PC-3 (cell line): Measurements from ENCODE around the gene ST3GAL3. TPM values are rescaled to one million over a fixed set of nuclear protein-coding genes. Genes with fewer than 3 reads are reported as not detected.
A peak's percentile ranks its signal among the peaks of the same experiment; 100 is the strongest.

Experiments
- ATAC-seq: fragments of 200-7000 bp; cut with Tn5 transposase; 2 replicates; pipeline ENCODE4 v1.9.1; 2020; ENCODE audit warnings: mild to moderate bottlenecking, moderate library complexity
- BruUV-seq: library from RNA; stranded (reverse); fragments of 400-500 nt; replicated peaks from 2 replicates; lab custom pipeline; 2021; lab: Mats Ljungman, UMichigan
- CTCF ChIA-PET: fragments of 300-600 bp; sonication (Branson Sonifier 250); formaldehyde crosslinking; loops from one replicate; lab custom pipeline; 2022; ENCODE audit warnings: antibody characterized with exemption; lab: Charles Lee
- POLR2A ChIA-PET: fragments of 300-600 bp; sonication (Branson Sonifier 250); formaldehyde crosslinking; loops from one replicate; lab custom pipeline; 2022; ENCODE audit warnings: antibody characterized with exemption; ENCODE audit not compliant: unreplicated experiment; lab: Charles Lee
- DNase-seq: peaks from one replicate; pipeline ENCODE4 v3.0.0-alpha.2; 2015
- H2AFZ ChIP-seq: fragments of 300-600 bp; sonication (generic); 2 replicates; pipeline ENCODE4 v1.6.0; 2016; ENCODE audit warnings: antibody characterized with exemption, low read length
- H3F3A ChIP-seq: fragments of 300-600 bp; sonication (generic); one replicate; pipeline ENCODE4 v1.6.0; 2017; ENCODE audit warnings: antibody characterized with exemption, low read length, control low read depth, mild to moderate bottlenecking; ENCODE audit not compliant: unreplicated experiment
- H3K27ac ChIP-seq: fragments of 300-600 bp; sonication (generic); 2 replicates; pipeline ENCODE4 v1.5.1; 2016; ENCODE audit warnings: mild to moderate bottlenecking, low read length
- H3K27me3 ChIP-seq: fragments of 300-600 bp; sonication (generic); 2 replicates; pipeline ENCODE4 v1.6.1; 2016; ENCODE audit warnings: low read length, mixed read lengths
- H3K36me3 ChIP-seq: fragments of 300-600 bp; sonication (generic); 2 replicates; pipeline ENCODE4 v1.6.1; 2016; ENCODE audit warnings: low read depth, mixed run types, low read length, mixed read lengths
- H3K4me1 ChIP-seq: fragments of 300-600 bp; sonication (generic); 2 replicates; pipeline ENCODE4 v1.5.1; 2016; ENCODE audit warnings: low read length; ENCODE audit not compliant: insufficient read depth
- H3K4me2 ChIP-seq: fragments of 300-600 bp; sonication (generic); 2 replicates; pipeline ENCODE4 v1.6.0; 2016; ENCODE audit warnings: low read length
- H3K4me3 ChIP-seq: fragments of 300-600 bp; sonication (generic); 2 replicates; pipeline ENCODE4 v1.5.1; 2016; ENCODE audit warnings: mild to moderate bottlenecking, low read length, mixed read lengths
- H3K79me2 ChIP-seq: fragments of 300-600 bp; sonication (generic); 2 replicates; pipeline ENCODE4 v1.6.1; 2017; ENCODE audit warnings: low read length, mixed read lengths
- H3K9ac ChIP-seq: fragments of 300-600 bp; sonication (generic); 2 replicates; pipeline ENCODE4 v1.6.0; 2016; ENCODE audit warnings: mild to moderate bottlenecking, low read length
- H3K9me2 ChIP-seq: fragments of 300-600 bp; sonication (generic); replicated peaks from 2 replicates; pipeline ENCODE4 v1.6.1; 2016; ENCODE audit warnings: mixed run types, low read length, mixed read lengths
- H3K9me3 ChIP-seq: fragments of 300-600 bp; sonication (generic); 2 replicates; pipeline ENCODE4 v1.6.1; 2016; ENCODE audit warnings: low read length, mixed read lengths
- H4K20me1 ChIP-seq: fragments of 300-600 bp; sonication (generic); 2 replicates; pipeline ENCODE4 v1.6.1; 2016; ENCODE audit warnings: low read length, mixed read lengths
- EZH2 ChIP-seq: fragments of 300-600 bp; sonication (generic); IDR thresholded peaks from one replicate; pipeline ENCODE4 v1.6.1; 2017; ENCODE audit warnings: antibody characterized with exemption, mild to moderate bottlenecking, low read length; ENCODE audit not compliant: unreplicated experiment
- EZH2phosphoT487 ChIP-seq: fragments of 300-600 bp; sonication (generic); IDR thresholded peaks from 2 replicates; pipeline ENCODE4 v1.6.1; 2018; ENCODE audit warnings: mild to moderate bottlenecking, antibody characterized with exemption, low read length, borderline replicate concordance
- intact Hi-C: fragments of 100-400 bp; cut with micrococcal nuclease; formaldehyde crosslinking; loops from 2 replicates; pipeline ENCODE4 v1.9.0; 2023
- total RNA-seq: library from RNA; depleted of rRNA; stranded (reverse); fragments of >200 nt; gene quantifications from 2 replicates; pipeline ENCODE4 v1.2.3, GENCODE V29; 2014
- TF ChIP-seq, protein P1 (sequence below): fragments of 300-600 bp; sonication (generic); conservative IDR thresholded peaks from 2 replicates; pipeline ENCODE4 v1.5.1; 2017; ENCODE audit warnings: antibody characterized with exemption, low read depth, mild to moderate bottlenecking, low read length

ST3GAL3 gene
- total RNA-seq, 1 experiment from 2014 or later: 9.0 TPM

DNA sequence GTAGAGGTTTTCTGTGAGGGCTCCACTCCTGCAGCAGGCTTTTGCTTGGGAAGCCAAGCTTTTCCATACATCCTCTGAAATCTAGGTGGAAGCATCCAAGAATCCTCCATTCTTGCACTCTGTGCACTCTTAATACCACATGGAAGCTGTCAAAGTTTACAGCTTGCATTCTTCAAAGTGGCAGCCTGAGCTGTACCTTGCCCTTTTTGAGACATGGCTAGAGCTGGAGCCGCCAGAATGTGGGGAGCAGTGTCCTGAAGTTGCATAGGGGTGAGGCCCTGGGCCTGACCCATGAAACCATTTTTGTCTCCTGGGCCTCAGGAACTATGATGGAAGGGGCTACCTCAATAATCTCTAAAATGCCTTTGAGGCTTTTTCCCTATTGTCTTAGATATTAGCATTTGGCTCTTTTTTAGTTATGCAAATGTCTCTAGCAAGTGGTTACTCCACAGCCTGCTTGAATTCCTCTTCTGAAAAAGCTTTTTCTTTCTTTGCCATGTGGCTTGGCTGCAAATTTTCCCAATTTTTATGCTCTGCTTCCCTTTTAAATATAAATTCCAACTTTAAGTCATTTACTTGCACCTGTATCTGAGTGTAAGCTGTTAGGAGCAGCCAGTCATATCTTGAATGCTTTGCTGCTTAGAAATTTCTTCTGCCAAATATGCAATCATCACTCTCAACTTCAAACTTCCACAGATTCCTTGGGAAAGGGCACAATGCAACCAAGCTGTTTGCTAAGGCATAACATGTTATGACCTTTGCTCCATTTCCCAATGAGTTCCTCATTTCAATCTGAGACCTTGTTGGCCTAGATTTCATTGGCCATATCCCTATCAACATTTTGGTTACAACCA, 134.2 kb downstream of the ST3GAL3 start:
- peaks cover 6% of the 10 kb centered on the region; the same call in 1 of the 2 replicates for H3K36me3 ChIP-seq
- TF ChIP-seq, protein P1, sequence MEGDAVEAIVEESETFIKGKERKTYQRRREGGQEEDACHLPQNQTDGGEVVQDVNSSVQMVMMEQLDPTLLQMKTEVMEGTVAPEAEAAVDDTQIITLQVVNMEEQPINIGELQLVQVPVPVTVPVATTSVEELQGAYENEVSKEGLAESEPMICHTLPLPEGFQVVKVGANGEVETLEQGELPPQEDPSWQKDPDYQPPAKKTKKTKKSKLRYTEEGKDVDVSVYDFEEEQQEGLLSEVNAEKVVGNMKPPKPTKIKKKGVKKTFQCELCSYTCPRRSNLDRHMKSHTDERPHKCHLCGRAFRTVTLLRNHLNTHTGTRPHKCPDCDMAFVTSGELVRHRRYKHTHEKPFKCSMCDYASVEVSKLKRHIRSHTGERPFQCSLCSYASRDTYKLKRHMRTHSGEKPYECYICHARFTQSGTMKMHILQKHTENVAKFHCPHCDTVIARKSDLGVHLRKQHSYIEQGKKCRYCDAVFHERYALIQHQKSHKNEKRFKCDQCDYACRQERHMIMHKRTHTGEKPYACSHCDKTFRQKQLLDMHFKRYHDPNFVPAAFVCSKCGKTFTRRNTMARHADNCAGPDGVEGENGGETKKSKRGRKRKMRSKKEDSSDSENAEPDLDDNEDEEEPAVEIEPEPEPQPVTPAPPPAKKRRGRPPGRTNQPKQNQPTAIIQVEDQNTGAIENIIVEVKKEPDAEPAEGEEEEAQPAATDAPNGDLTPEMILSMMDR: no peak
- no peaks in the 10 kb centered on the region for H3K79me2 ChIP-seq
- no TSS peak for BruUV-seq
- H3K4me2 ChIP-seq: no peak overlapping the region
- H3K4me3 ChIP-seq: no peak overlapping the region
- H3K4me1 ChIP-seq: peaks cover 13% of the 10 kb centered on the region
- H3F3A ChIP-seq: no peaks in the 10 kb centered on the region
- no peak overlapping the region for H3K27ac ChIP-seq
- no peak overlapping the region for H2AFZ ChIP-seq
- H3K9ac ChIP-seq: no peak overlapping the region
- H3K27me3 ChIP-seq: no peaks in the 10 kb centered on the region
- ChIA-PET POLR2A (interaction anchor here (0.6 kb wide), 1 partner anchor 22 kb away, joined by 4 read pairs; no protein-coding TSS in a partner anchor), CTCF (no interaction called here)
- H3K9me3 ChIP-seq: no peaks in the 10 kb centered on the region
- H4K20me1 ChIP-seq: no peaks in the 10 kb centered on the region
- H3K9me2 ChIP-seq: no peaks in the 10 kb centered on the region
- ATAC-seq: no peak
- intact Hi-C loops: no loop called here
- no peak for DNase-seq

DNA sequence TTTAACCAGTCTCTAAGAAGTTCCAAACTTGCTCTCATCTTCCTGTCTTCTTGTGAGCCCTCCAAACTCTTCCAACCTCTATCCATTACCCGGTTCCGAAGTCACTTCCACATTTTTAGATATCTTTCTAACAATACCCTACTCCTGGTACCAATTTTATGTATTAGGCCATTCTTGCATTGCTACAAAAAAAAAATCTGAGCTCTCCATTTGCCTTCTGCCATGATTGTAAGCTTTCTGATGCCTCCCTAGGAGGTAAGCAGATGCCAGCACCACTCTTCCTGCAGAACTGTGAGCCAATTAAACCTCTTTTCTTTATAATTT, 134.8 kb downstream of the ST3GAL3 start:
- no peak for DNase-seq
- Histone ChIP-seq H3K4me2 (no peak overlapping the region), H3K79me2 (no peaks in the 10 kb centered on the region), H3F3A (no peaks in the 10 kb centered on the region), H3K4me3 (no peak overlapping the region), H3K4me1 (peaks cover 9% of the 10 kb centered on the region), H3K9me2 (no peaks in the 10 kb centered on the region), H3K9ac (no peak overlapping the region), H2AFZ (no peak overlapping the region), H3K9me3 (no peaks in the 10 kb centered on the region), H3K27ac (no peak overlapping the region), H4K20me1 (no peaks in the 10 kb centered on the region), H3K36me3 (peaks cover 6% of the 10 kb centered on the region; the same call in 1 of the 2 replicates), H3K27me3 (no peaks in the 10 kb centered on the region)
- intact Hi-C loops: no loop called here
- TF ChIP-seq EZH2: no peak
- no peak for TF ChIP-seq EZH2phosphoT487
- CTCF ChIA-PET: no interaction called here
- ATAC-seq: no peak
- POLR2A ChIA-PET: no interaction called here
- no TSS peak for BruUV-seq

DNA sequence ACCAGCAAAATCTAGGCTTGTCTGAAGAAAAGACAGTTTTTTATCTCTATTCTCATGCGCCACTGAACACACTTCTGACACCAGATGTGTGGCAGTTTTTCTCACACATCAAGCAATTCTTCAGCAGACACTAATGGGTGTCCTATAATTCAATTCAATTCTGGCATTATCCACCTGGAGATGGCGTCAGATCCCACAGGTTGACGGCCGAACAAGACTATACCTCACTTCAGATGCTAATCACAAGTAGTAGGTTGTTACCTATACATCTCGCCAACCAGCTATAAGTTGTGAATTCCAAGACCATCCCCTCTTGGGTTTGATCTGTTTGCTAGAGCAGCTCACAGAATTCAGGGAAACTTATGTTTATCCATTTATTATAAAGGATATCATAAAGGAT, 136.3 kb downstream of the ST3GAL3 start:
- BruUV-seq: no TSS peak
- CTCF ChIA-PET: no interaction called here
- Histone ChIP-seq H3K9ac (no peak overlapping the region), H3K4me2 (no peak overlapping the region), H3F3A (no peaks in the 10 kb centered on the region), H3K9me2 (no peaks in the 10 kb centered on the region), H4K20me1 (no peaks in the 10 kb centered on the region), H3K36me3 (peaks cover 6% of the 10 kb centered on the region; the same call in 1 of the 2 replicates), H3K79me2 (no peaks in the 10 kb centered on the region), H3K4me1 (peaks cover 18% of the 10 kb centered on the region), H2AFZ (no peak overlapping the region), H3K9me3 (no peaks in the 10 kb centered on the region), H3K27ac (no peak overlapping the region), H3K27me3 (no peaks in the 10 kb centered on the region), H3K4me3 (no peak overlapping the region)
- TF ChIP-seq, protein P1: 0 out of 2 replicates have a peak, but pooled peaks have one; percentile 22
- TF ChIP-seq EZH2: no peak
- POLR2A ChIA-PET: no interaction called here
- DNase-seq (no peak), ATAC-seq (no peak)
- intact Hi-C loops: no loop called here
